GM20000 (cell line): ENCODE data around the gene MSI2.

Source experiments
- DNase-seq: peaks from one replicate; pipeline ENCODE4 v3.0.0; 2012; ENCODE audit warnings: low spot score
- CTCF ChIP-seq: IDR thresholded peaks from 2 replicates; pipeline ENCODE4 v1.5.1; 2012; ENCODE audit warnings: mild to moderate bottlenecking, control low read depth; ENCODE audit errors: extremely low read depth, missing control alignments

MSI2 gene

DNA sequence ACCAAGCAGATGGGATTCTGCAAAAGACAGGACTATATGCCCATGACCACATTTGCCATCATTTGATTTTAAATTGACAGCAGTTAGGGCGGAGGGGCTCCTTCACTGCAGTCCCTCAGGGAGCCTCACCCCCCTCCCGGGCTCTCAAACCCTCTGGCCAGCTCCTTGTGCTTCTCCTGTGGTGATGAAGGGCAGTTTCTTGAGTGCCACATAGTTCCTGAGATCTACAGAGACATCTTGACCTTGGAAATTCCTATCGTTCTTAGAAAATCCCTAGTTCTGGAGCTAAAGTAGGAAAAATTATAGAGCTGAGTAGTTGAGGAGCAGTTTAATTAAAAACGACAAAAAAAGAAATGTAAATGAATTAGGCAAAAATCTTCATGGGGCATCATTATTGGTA lies 257.2 kb downstream of the MSI2 start:
- no peak for TF ChIP-seq CTCF
- DNase-seq, result no peak

DNA sequence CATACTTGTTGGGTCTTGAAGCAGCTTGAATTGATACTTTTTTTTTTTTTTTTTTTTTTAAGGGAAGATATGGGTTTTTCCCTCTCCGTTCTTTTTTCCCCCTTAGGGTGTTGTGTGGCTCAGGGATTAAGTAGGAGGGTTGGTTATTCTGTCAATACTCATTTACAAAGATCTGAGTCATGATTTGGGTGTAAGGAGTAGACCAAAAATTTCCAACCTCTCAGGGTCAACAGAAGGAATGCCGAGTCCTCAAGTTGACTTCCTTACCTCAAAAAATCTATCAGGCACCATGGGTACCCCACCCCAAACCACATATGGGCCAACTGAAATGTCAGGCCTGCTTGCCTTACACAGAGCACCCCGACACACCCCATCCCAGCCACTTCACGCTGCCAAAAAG lies 258.3 kb downstream of the MSI2 start:
- no peak for TF ChIP-seq CTCF
- DNase-seq, result no peak

DNA sequence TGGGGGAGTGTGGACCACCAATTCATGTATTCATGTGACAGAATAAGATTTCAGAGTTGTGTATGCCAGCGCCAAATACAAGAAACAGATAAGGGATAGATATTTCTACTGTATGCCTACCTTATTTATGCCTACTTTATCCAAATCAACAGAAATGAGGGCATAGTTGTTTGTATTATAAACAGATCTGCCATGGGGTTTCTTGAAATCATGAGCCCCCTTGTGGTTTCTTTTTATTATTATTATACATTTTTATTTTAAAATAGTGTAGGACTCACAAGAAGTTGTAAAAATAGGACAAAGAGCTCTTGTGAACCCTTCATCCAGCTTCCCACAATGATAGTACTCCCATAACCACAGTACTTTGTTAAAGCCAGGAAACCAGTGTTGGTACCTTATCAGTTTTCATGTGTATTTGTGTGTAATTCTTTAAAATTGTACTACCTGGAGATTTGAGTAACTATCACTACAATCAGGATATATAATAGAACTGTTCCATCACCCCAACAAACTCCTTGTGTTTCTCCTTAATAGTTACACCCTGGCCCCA lies 259.4 kb downstream of the MSI2 start:
- TF ChIP-seq CTCF, result no peak
- DNase-seq, result no peak

DNA sequence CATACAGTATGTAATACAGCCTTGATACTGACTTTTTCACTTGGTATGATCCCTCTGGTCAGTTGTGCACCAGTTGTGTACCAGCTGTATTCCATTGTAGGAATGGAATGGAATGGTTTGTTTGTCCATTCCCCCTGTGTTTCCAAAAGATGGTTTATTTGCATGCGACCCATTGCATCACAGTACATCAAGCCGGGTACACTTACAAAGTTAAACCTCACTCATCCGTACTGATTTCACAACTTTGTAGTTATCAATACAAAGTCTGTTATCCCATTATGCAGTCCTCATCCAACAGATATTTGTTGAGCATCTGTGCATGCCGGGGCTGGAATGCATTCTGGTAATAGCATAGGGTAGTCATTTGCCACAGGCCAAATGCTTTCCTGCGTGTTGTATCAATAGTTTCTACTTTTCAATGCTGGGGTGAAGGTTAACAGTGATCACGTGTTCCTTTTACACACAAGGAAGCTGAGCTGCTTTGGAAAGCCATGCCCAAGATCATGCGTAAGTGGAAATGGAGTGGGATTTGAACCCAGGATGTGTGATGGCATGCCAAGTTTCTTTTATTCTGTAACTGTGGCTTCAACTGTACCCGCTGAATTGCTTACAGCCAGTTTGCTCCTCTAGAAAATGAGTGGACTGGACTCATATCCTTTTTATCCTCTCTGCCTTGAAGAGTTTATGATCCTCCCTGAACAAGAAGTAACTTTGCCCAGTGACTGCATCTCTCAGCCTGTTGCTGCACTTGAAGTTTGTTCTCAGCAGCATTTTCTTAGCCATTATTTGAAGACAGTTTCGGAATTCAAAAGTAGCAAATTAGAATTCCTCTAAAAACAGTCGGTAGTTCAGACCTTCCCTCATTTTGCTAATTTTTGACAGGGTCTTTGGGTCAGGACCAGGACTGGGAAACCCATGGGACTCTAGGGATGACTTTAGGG lies 260.2 kb downstream of the MSI2 start:
- no peak for TF ChIP-seq CTCF
- DNase-seq, result no peak

DNA sequence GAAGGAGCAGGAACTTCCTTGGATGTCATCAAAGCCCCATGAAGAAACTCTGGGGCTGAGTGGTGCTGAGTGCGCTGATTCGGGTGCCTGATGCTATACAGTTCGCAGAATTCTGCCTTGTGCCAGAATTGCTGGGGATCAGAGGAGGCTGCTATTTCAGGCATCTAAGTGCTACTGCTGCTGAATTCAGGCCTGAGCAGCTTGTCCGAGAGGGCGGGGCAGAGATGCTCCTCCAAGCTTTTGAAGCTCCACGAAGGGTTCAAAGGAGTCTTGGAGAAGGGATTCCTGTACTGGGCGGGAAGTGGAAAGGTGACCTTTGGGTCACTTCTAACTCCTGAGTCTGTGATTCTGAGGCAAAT lies 260.9 kb downstream of the MSI2 start:
- DNase-seq, result no peak
- no peak for TF ChIP-seq CTCF

GRCh38 chr17:57517632-57518456 lies 261.5 kb downstream of the MSI2 start:
- no peak for TF ChIP-seq CTCF
- DNase-seq, result no peak
